Mucosa of rectum (tissue), 2 donors: Measurements from ENCODE around the gene PCCB.
"Not testable (repeated sequence)": the region's sequence is repeated elsewhere in the genome, so short reads cannot be mapped to it uniquely, and the experiment has no call there.

ENCODE experiments used
- H3K27ac ChIP-seq, 2 donors: one replicate each; pipeline ENCODE4 v1.7.0; 2013; ENCODE audit warnings: inconsistent platforms in 2 of 2, low read depth in 2 of 2, low read length in 2 of 2
- H3K27me3 ChIP-seq, 2 donors: one replicate each; pipeline ENCODE4 v1.7.0; 2013; ENCODE audit warnings: low read length in 2 of 2; ENCODE audit not compliant: control insufficient read depth in 2 of 2, insufficient read depth in 2 of 2
- H3K36me3 ChIP-seq, 2 donors: one replicate each; pipeline ENCODE4 v1.7.0; 2013; ENCODE audit warnings: low read length in 2 of 2; ENCODE audit not compliant: control insufficient read depth in 2 of 2, insufficient read depth in 2 of 2
- H3K4me1 ChIP-seq, 2 donors: one replicate each; pipeline ENCODE4 v1.7.0; 2013; ENCODE audit warnings: low read length in 2 of 2, mild to moderate bottlenecking in 1 of 2; ENCODE audit not compliant: control insufficient read depth in 2 of 2, insufficient read depth in 2 of 2
- H3K4me3 ChIP-seq, 2 donors: one replicate each; pipeline ENCODE4 v1.7.0; 2013; ENCODE audit warnings: low read length in 2 of 2
- H3K9ac ChIP-seq, 2 donors: one replicate each; pipeline ENCODE4 v1.7.0; 2013; ENCODE audit warnings: low read length in 2 of 2, low read depth in 1 of 2, mild to moderate bottlenecking in 1 of 2
- H3K9me3 ChIP-seq, 2 donors: one replicate each; pipeline ENCODE4 v1.7.0; 2013; ENCODE audit warnings: low read length in 2 of 2; ENCODE audit not compliant: control insufficient read depth in 2 of 2
- donor health status: healthy.
- donor health status: Normal muscosa, but diverticular disease.

The PCCB gene

DNA sequence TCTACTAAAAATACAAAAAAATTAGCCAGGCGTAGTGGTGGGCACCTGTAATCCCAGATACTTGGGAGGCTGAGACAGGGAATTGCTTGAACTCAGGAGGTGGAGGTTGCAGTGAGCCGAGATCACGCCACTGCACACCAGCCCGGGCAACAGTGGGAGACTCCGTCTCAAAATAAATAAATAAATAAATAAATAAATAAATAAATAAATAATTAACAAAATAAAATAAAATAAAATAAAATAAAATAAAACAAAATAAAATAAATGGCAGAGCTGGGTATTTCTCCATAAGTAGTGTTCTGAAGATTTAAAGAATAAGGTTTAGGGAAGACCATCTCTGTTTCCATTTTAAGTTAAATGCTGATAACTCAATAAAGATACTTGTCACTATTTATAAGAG is 125.7 kb downstream of the PCCB start:
- H3K36me3 ChIP-seq, H3K4me3 ChIP-seq, H3K9me3 ChIP-seq, H3K9ac ChIP-seq, H3K27ac ChIP-seq, H3K4me1 ChIP-seq, H3K27me3 ChIP-seq: not testable (repeated sequence)

DNA sequence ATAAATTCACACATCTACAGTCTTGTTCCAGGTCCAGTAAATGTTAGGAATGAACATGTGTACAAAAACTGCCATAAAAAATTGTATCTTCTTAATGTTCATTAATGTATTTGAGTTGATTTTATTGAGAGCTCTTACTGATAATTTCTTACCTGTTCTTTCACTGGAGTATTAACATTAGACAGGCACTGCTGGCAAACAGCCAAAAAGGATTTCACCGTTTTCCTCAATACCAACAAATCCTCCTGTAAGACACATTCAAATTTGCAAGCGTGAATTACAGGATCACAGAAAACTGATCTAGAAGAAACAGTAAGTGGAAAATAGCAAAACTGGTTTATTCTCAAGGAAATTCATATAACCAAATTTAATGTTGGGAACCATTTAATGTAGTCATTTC is 127.4 kb downstream of the PCCB start:
- peaks cover 0 to 4% of the 10 kb centered on the region in 2 donors for H3K36me3 ChIP-seq
- H3K9me3 ChIP-seq, result no peaks in the 10 kb centered on the region
- H3K27me3 ChIP-seq, result no peaks in the 10 kb centered on the region
- no peak overlapping the region for H3K4me3 ChIP-seq
- no peak overlapping the region for H3K27ac ChIP-seq
- H3K4me1 ChIP-seq, result no peaks in the 10 kb centered on the region
- H3K9ac ChIP-seq, result no peak overlapping the region

DNA sequence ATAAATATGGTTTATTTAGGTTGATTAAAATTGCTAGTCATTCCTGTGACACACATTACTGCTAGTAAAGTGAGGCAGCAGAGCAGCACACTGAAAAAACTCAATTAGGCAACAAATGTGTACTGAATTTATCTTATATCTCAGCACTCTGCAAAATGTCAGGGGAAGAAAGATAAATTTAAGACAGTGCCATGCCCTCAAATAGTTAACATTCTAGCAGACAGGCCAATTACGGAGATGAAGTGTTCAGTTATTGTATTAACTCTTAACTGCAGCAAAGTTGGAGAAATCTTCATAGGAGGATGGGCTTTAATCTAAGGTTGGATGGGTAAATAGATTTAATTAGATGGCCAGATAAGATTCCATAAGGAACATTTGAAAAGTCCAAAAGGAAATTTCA is 127.9 kb downstream of the PCCB start:
- H3K9ac ChIP-seq, result no peak overlapping the region
- no peaks in the 10 kb centered on the region for H3K4me1 ChIP-seq
- no peaks in the 10 kb centered on the region for H3K9me3 ChIP-seq
- H3K27ac ChIP-seq, result no peak overlapping the region
- no peak overlapping the region for H3K4me3 ChIP-seq
- H3K27me3 ChIP-seq, result no peaks in the 10 kb centered on the region
- peaks cover 0 to 4% of the 10 kb centered on the region in 2 donors for H3K36me3 ChIP-seq
